ENCODE data around the gene RCOR3. TPM values are rescaled to one million over a fixed set of nuclear protein-coding genes. Genes with fewer than 3 reads are reported as not detected.

RCOR3 gene
- total and polyA plus RNA-seq, 11 donors: 25.3 to 60.1 (median 42.7) TPM

GRCh38 chr1:211337430-211338223 is 78.5 kb downstream of the RCOR3 start:
- DNase-seq: no peak
- Histone ChIP-seq H3K4me1 (peaks cover 0 to 48% (median 0%) of the 10 kb centered on the region in 12 donors), H3K4me3 (no peak overlapping the region), H3K27ac (no peak overlapping the region), H3K36me3 (no peaks in the 10 kb centered on the region), H3K27me3 (no peaks in the 10 kb centered on the region), H3K9me3 (no peaks in the 10 kb centered on the region)
- TF ChIP-seq, protein P1, sequence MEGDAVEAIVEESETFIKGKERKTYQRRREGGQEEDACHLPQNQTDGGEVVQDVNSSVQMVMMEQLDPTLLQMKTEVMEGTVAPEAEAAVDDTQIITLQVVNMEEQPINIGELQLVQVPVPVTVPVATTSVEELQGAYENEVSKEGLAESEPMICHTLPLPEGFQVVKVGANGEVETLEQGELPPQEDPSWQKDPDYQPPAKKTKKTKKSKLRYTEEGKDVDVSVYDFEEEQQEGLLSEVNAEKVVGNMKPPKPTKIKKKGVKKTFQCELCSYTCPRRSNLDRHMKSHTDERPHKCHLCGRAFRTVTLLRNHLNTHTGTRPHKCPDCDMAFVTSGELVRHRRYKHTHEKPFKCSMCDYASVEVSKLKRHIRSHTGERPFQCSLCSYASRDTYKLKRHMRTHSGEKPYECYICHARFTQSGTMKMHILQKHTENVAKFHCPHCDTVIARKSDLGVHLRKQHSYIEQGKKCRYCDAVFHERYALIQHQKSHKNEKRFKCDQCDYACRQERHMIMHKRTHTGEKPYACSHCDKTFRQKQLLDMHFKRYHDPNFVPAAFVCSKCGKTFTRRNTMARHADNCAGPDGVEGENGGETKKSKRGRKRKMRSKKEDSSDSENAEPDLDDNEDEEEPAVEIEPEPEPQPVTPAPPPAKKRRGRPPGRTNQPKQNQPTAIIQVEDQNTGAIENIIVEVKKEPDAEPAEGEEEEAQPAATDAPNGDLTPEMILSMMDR (IDR thresholded peaks at IDR 0.05): no peak
- TF ChIP-seq POLR2A (IDR thresholded peaks at IDR 0.05): no peak
- intact Hi-C loops (cut with DNase I): no loop called here
- ATAC-seq: no peak
- 68 to 75% (median 71%) methylated on average over 7 of the region's 7 CpGs for WGBS, 4 donors

DNA sequence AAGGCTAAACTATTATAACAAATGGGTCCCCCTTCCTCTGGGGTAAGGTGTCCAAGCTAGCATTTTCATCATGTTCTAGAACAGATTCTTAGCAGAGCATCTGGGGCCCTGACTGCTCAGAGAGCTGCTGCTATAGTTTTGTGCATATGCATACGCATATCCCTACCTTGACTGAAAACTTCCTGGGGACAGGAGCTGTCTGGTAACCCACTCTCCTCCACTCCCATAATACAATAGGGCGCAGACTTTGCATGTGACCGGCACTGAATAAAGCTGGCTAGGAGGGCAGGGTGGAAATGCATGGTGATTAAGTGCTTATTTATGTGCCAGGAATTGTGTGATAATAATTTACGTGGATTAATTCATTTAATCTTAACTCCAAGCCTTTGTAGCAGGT is 79.1 kb downstream of the RCOR3 start:
- intact Hi-C loops (cut with DNase I): no loop called here
- WGBS, 4 donors: 94 to 98% (median 96%) methylated on average over 4 of the region's 4 CpGs
- Histone ChIP-seq H3K27ac (no peak overlapping the region), H3K9me3 (no peaks in the 10 kb centered on the region), H3K36me3 (no peaks in the 10 kb centered on the region), H3K4me1 (peaks cover 0 to 49% (median 0%) of the 10 kb centered on the region in 12 donors), H3K27me3 (no peaks in the 10 kb centered on the region), H3K4me3 (no peak overlapping the region)
- TF ChIP-seq, protein P1 (IDR thresholded peaks at IDR 0.05): no peak
- no peak for TF ChIP-seq POLR2A (IDR thresholded peaks at IDR 0.05)
- ATAC-seq (no peak), DNase-seq (no peak)

GRCh38 chr1:211339631-211340041 is 80.5 kb downstream of the RCOR3 start:
- H3K4me3 ChIP-seq: no peak overlapping the region
- ATAC-seq (no peak), DNase-seq (no peak)
- H3K4me1 ChIP-seq: peaks cover 0 to 58% (median 0%) of the 10 kb centered on the region in 12 donors
- no peaks in the 10 kb centered on the region for H3K9me3 ChIP-seq
- no peaks in the 10 kb centered on the region for H3K27me3 ChIP-seq
- no peak overlapping the region for H3K27ac ChIP-seq
- 88 to 98% (median 93%) methylated on average over 6 of the region's 6 CpGs for whole genome bisulfite sequencing, 4 donors
- intact Hi-C loops (cut with DNase I): no loop called here
- no peaks in the 10 kb centered on the region for H3K36me3 ChIP-seq
- TF ChIP-seq, protein P1 (IDR thresholded peaks at IDR 0.05): no peak
- no peak for TF ChIP-seq POLR2A (IDR thresholded peaks at IDR 0.05)

DNA sequence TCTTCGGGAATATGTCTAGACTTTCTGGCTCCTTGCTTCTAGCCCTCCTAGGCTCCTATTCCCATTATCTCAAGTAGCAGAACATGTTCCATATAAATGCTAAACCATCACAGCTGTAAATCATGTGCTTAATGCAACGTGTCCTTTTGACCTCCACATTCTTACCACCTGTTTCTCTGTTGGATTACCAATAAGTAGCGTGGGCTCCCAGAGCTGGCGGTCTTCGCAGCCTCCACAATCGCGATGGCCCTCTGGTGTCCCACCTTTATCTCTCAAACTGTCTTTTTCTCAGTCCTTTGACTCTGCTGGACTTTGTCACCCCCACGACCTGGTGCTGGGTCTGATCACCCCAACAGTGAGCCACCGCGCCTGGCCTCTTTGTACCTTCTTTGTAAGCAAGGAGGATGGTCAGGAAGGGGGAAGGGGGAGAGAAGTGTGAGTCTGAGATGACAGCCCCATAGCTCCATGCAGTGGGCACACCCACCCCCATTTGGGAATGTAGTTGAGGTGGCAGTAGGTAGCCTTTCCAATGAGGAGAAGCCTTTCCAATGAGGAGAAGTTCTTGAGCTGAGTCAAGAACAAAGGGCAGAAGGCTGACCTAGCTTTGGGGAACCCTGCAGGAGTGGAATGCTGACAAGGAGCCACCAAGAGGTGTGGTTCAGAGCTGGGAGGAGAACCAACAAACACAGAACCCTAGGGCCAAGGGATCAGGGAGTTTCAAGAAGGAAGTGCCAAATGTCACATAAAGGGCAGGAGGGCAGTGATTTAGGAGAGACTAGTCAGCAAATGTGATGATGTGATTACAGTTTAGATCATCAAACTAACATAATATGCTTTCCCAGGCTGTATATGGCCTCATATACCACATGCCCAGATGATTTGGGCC is 81.7 kb downstream of the RCOR3 start:
- WGBS, 4 donors: 94 to 96% (median 95%) methylated on average over 10 of the region's 10 CpGs
- peaks cover 0 to 47% (median 0%) of the 10 kb centered on the region in 12 donors for H3K4me1 ChIP-seq
- intact Hi-C loops (cut with DNase I): no loop called here
- TF ChIP-seq POLR2A (IDR thresholded peaks at IDR 0.05): no peak
- TF ChIP-seq, protein P1 (IDR thresholded peaks at IDR 0.05): no peak
- H3K27me3 ChIP-seq: no peaks in the 10 kb centered on the region
- no peak overlapping the region for H3K4me3 ChIP-seq
- DNase-seq: no peak
- no peaks in the 10 kb centered on the region for H3K9me3 ChIP-seq
- peak in 2 of 4 donors; percentile 43 to 45 for ATAC-seq
- H3K36me3 ChIP-seq: no peaks in the 10 kb centered on the region
- no peak overlapping the region for H3K27ac ChIP-seq
